Measurements from ENCODE around the gene ARF6. TPM values are rescaled to one million over a fixed set of nuclear protein-coding genes. Genes with fewer than 3 reads are reported as not detected.
A peak's percentile ranks its signal among the peaks of the same experiment; 100 is the strongest.

The ARF6 gene
- total and polyA plus RNA-seq, 2 donors (not counting 1 experiment from before 2014, with no cell fraction given): 54.7 to 67.4 TPM

DNA sequence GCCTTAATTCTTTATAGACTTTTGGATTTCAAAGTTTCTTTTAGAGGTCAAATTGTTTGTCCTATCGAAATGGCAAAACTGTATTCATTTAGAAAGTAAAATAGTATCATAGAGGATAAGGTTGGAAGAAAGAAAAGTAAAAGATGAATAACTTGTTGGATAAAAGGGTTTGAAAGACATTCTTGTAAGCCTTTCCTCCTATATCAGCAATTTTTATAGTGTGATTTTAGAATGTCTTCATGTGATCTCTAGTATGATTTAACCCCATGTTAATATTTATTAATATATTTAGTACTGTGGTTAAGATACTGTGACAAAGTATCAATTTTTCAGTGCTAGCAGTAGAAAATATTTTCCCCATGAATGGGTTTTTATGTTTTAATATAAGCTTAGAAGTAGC lies 4.5 kb downstream of the ARF6 start:
- no peak overlapping the region for H3K27ac ChIP-seq (ENCODE audit: insufficient read depth, low read length)

GRCh38 chr14:49897965-49898364 lies 5.1 kb downstream of the ARF6 start:
- no peak overlapping the region for H3K9ac ChIP-seq (ENCODE audit: insufficient read depth, low read length)
- no peak for TF ChIP-seq CTCF (conservative IDR thresholded peaks at IDR 0.05 in 1 of 2, IDR thresholded peaks at IDR 0.05 in 1 of 2; ENCODE audit: low read depth in 1 of 2, low read length in 2 of 2)
- TF ChIP-seq EZH2 (IDR thresholded peaks at IDR 0.05; ENCODE audit: low read length, missing control alignments): no peak
- DNase-seq (ENCODE audit: low read depth in 2 of 2): no peak
- H3K27me3 ChIP-seq (ENCODE audit: control insufficient read depth, insufficient read depth, low read length): no peaks in the 10 kb centered on the region
- H3K79me2 ChIP-seq (ENCODE audit: control insufficient read depth, insufficient read depth, low read length): peaks cover 56% of the 10 kb centered on the region
- peak overlapping the region; percentile 41 for H3K4me2 ChIP-seq (ENCODE audit: extremely low read depth, insufficient read depth, low read length)
- no peak overlapping the region for H3K27ac ChIP-seq (ENCODE audit: insufficient read depth, low read length)
- no peak overlapping the region for H2AFZ ChIP-seq (ENCODE audit: low read length)
- peaks cover 2% of the 10 kb centered on the region for H4K20me1 ChIP-seq (ENCODE audit: control insufficient read depth, extremely low read depth, insufficient read depth, low read length)
- peak overlapping the region in 1 of 4 experiments; percentile 95 for H3K4me3 ChIP-seq (replicated peaks in 1 of 4; ENCODE audit: control extremely low read depth in 1 of 4, insufficient read depth in 1 of 4, low read depth in 3 of 4, low read length in 4 of 4)
- no peaks in the 10 kb centered on the region for H3K9me3 ChIP-seq (ENCODE audit: control insufficient read depth, insufficient read depth, low read depth, low read length)
- no peaks in the 10 kb centered on the region for H3K4me1 ChIP-seq (ENCODE audit: control insufficient read depth, extremely low read depth, insufficient read depth, low read length)
- H3K36me3 ChIP-seq (ENCODE audit: control insufficient read depth, insufficient read depth, low read length): peaks cover 6% of the 10 kb centered on the region

More for the DNA sequence above, 4.5 kb downstream of the ARF6 start:
- peaks cover 57% of the 10 kb centered on the region for H3K79me2 ChIP-seq (ENCODE audit: control insufficient read depth, insufficient read depth, low read length)
- H2AFZ ChIP-seq (ENCODE audit: low read length): no peak overlapping the region
- peaks cover 6% of the 10 kb centered on the region for H3K36me3 ChIP-seq (ENCODE audit: control insufficient read depth, insufficient read depth, low read length)
- H3K4me2 ChIP-seq (ENCODE audit: extremely low read depth, insufficient read depth, low read length): peak overlapping the region; percentile 92
- TF ChIP-seq EZH2 (IDR thresholded peaks at IDR 0.05; ENCODE audit: low read length, missing control alignments) (no peak), CTCF (conservative IDR thresholded peaks at IDR 0.05 in 1 of 2, IDR thresholded peaks at IDR 0.05 in 1 of 2; ENCODE audit: low read depth in 1 of 2, low read length in 2 of 2) (no peak)
- H3K4me3 ChIP-seq (replicated peaks in 1 of 4; ENCODE audit: control extremely low read depth in 1 of 4, insufficient read depth in 1 of 4, low read depth in 3 of 4, low read length in 4 of 4): peak overlapping the region; percentile 3 to 95 (median 84)
- H4K20me1 ChIP-seq (ENCODE audit: control insufficient read depth, extremely low read depth, insufficient read depth, low read length): peaks cover 2% of the 10 kb centered on the region
- no peaks in the 10 kb centered on the region for H3K4me1 ChIP-seq (ENCODE audit: control insufficient read depth, extremely low read depth, insufficient read depth, low read length)
- H3K9me3 ChIP-seq (ENCODE audit: control insufficient read depth, insufficient read depth, low read depth, low read length): no peaks in the 10 kb centered on the region
- H3K9ac ChIP-seq (ENCODE audit: insufficient read depth, low read length): no peak overlapping the region
- no peak for DNase-seq (ENCODE audit: low read depth in 2 of 2)
- no peaks in the 10 kb centered on the region for H3K27me3 ChIP-seq (ENCODE audit: control insufficient read depth, insufficient read depth, low read length)

DNA sequence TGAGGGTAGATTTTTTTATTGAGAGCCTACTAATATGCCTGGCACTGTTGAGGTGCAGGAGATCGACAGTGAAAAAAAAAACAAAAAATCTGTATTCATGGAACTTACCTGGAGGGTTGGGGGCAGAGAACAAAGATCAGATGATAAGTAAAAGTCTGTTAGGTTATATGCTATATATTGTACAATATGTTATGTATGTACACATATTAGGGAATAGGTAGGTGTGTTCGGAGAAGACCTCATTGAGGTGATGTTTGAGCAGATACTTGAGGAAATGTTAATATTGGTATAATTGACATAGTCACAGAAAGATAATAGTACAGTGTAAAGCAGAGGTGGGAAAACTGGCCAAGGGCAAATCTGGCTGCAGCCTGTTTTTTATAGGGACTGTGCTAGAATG lies 5.6 kb downstream of the ARF6 start:
- Histone ChIP-seq H3K36me3 (ENCODE audit: control insufficient read depth, insufficient read depth, low read length) (peaks cover 6% of the 10 kb centered on the region), H3K4me1 (ENCODE audit: control insufficient read depth, extremely low read depth, insufficient read depth, low read length) (no peaks in the 10 kb centered on the region), H4K20me1 (ENCODE audit: control insufficient read depth, extremely low read depth, insufficient read depth, low read length) (peaks cover 2% of the 10 kb centered on the region), H2AFZ (ENCODE audit: low read length) (no peak overlapping the region), H3K9ac (ENCODE audit: insufficient read depth, low read length) (no peak overlapping the region), H3K4me3 (replicated peaks in 1 of 4; ENCODE audit: control extremely low read depth in 1 of 4, insufficient read depth in 1 of 4, low read depth in 3 of 4, low read length in 4 of 4) (no peak overlapping the region), H3K9me3 (ENCODE audit: control insufficient read depth, insufficient read depth, low read depth, low read length) (no peaks in the 10 kb centered on the region), H3K27me3 (ENCODE audit: control insufficient read depth, insufficient read depth, low read length) (no peaks in the 10 kb centered on the region), H3K4me2 (ENCODE audit: extremely low read depth, insufficient read depth, low read length) (peak overlapping the region; percentile 30), H3K27ac (ENCODE audit: insufficient read depth, low read length) (no peak overlapping the region), H3K79me2 (ENCODE audit: control insufficient read depth, insufficient read depth, low read length) (peaks cover 51% of the 10 kb centered on the region)
- DNase-seq (ENCODE audit: low read depth in 2 of 2): no peak
- no peak for TF ChIP-seq CTCF (conservative IDR thresholded peaks at IDR 0.05 in 1 of 2, IDR thresholded peaks at IDR 0.05 in 1 of 2; ENCODE audit: low read depth in 1 of 2, low read length in 2 of 2)
- TF ChIP-seq EZH2 (IDR thresholded peaks at IDR 0.05; ENCODE audit: low read length, missing control alignments): no peak
